Left lung (tissue), 10 donors: ENCODE measurements around the gene NMNAT2. TPM values are rescaled to one million over a fixed set of nuclear protein-coding genes. Genes with fewer than 3 reads are reported as not detected.

Experiments used
- ATAC-seq: fragments of 200-7000 bp; cut with Tn5 transposase; one replicate; pipeline ENCODE4 v1.9.1; 2020; ENCODE audit warnings: moderate library complexity
- DNase-seq, 4 donors: peaks; one replicate each; pipeline ENCODE4 v3.0.0-alpha.2; 2013 to 2020
- H3K27ac ChIP-seq, 2 donors: fragments of 200-600 bp; sonication (generic) in 1 of 2; one replicate each; pipeline versions ENCODE4 v1.5.0 to v1.8.0; 2020 to 2021
- H3K27me3 ChIP-seq, 2 donors: fragments of 200-600 bp; sonication (generic) in 1 of 2; one replicate each; pipeline versions ENCODE4 v1.5.0 to v1.8.0; 2020 to 2021
- H3K36me3 ChIP-seq, 2 donors: fragments of 200-600 bp; sonication (generic) in 1 of 2; one replicate each; pipeline versions ENCODE4 v1.5.0 to v1.8.0; 2020 to 2021
- H3K4me1 ChIP-seq, 2 donors: fragments of 200-600 bp; one replicate each; pipeline ENCODE4 v1.8.0; 2021
- H3K4me3 ChIP-seq, 2 donors: fragments of 200-600 bp; sonication (generic) in 1 of 2; one replicate each; pipeline versions ENCODE4 v1.5.0 to v1.8.0; 2020 to 2021; ENCODE audit warnings: mild to moderate bottlenecking in 1 of 2
- H3K9me3 ChIP-seq, 2 donors: fragments of 200-600 bp; sonication (generic) in 1 of 2; one replicate each; pipeline versions ENCODE4 v1.5.0 to v1.8.0; 2020 to 2021
- intact Hi-C, 2 donors: fragments of 100-400 bp; cut with DNase I; formaldehyde crosslinking; loops; one replicate each; pipeline versions ENCODE4 v1.11.2 to v1.14.2; 2022
- polyA plus RNA-seq, 6 donors: library from polyadenylated mRNA; unstranded; fragments of 120-200 nt; gene quantifications; one replicate each; pipeline ENCODE4 v1.2.1, GENCODE V29; 2013; ENCODE audit not compliant: insufficient read length in 6 of 6
- total RNA-seq, 2 donors: library from RNA; stranded (reverse); fragmentation: NEBNext Ultra II Directional; extraction: Animal tissue kit (Norgen Biotek cat#: 25700); gene quantifications; one replicate each; pipeline ENCODE4 v1.2.1, GENCODE V29; 2021
- TF ChIP-seq, protein P1 (sequence below), 2 donors: fragments of 200-600 bp; sonication (generic) in 1 of 2; IDR thresholded peaks; one replicate each; pipeline versions ENCODE4 v1.5.0 to v1.8.0; 2021; ENCODE audit warnings: antibody characterized with exemption in 2 of 2
- donor health status: DM: no; HTN: yes; CAD: no.
- donor health status: DM: no; HTN: no; CAD: no.

NMNAT2 gene
- total and polyA plus RNA-seq, 8 donors: 1.1 to 2.9 (median 1.5) TPM

DNA sequence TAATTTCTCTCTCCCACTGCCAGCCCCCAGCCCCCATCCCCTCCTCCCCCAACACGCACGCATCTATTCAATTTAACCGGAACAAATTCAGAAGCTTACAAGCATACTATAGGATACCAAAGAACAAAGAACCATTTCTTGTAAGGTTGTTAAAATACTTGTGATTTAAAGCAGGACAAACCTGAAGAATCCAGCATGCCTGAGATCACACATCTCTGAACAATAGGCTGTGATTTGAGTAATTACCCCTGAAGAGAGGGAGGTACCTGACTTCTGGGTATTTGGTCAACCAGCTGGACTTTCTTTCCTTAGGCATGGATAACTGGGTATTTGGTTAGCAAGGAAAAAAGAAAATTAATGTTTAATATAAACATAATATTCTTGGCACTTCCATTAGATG is 105.1 kb downstream of the NMNAT2 start:
- intact Hi-C loops: no loop called here
- no peak overlapping the region for H3K4me3 ChIP-seq
- DNase-seq (no peak), ATAC-seq (no peak)
- TF ChIP-seq, protein P1, sequence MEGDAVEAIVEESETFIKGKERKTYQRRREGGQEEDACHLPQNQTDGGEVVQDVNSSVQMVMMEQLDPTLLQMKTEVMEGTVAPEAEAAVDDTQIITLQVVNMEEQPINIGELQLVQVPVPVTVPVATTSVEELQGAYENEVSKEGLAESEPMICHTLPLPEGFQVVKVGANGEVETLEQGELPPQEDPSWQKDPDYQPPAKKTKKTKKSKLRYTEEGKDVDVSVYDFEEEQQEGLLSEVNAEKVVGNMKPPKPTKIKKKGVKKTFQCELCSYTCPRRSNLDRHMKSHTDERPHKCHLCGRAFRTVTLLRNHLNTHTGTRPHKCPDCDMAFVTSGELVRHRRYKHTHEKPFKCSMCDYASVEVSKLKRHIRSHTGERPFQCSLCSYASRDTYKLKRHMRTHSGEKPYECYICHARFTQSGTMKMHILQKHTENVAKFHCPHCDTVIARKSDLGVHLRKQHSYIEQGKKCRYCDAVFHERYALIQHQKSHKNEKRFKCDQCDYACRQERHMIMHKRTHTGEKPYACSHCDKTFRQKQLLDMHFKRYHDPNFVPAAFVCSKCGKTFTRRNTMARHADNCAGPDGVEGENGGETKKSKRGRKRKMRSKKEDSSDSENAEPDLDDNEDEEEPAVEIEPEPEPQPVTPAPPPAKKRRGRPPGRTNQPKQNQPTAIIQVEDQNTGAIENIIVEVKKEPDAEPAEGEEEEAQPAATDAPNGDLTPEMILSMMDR (IDR thresholded peaks at IDR 0.05): no peak
- no peaks in the 10 kb centered on the region for H3K36me3 ChIP-seq
- H3K9me3 ChIP-seq: no peaks in the 10 kb centered on the region
- H3K27me3 ChIP-seq: no peaks in the 10 kb centered on the region
- H3K27ac ChIP-seq: no peak overlapping the region
- peaks cover 1 to 2% of the 10 kb centered on the region in 2 donors for H3K4me1 ChIP-seq

DNA sequence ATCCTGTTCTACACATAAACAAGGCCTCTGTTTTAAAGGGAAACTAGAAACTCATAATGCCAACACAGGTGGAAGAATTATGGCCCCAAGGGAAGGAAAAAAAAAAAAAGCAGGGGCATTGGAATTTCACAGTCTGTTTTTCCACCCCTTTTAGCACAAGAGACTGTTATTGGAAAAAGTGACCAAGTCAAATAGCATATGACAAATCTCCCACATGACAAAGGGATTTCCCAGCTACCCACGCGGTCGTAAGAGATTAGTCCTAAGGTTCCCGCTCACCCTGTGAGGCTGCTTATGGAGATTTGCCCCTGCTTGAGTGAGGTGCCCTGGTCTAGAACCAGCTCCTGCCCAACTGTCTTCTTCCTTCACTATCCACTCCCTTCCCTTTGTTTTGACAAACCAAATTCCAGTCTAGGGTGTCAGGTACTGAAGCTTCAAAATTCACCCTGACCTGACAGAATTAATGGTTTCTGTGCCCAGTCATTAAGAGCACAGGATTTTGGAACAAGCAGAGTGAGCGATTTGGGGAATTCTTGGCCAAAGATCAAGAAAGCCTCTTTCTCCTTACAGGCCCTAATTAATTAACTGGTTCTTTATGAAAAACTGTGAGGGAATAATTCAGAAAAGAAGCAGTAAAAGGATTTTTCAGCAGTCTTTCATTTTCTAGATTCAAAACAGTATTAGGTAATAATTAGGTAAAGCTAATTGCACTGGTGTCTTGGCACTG is 107.3 kb downstream of the NMNAT2 start:
- TF ChIP-seq, protein P1 (IDR thresholded peaks at IDR 0.05): no peak
- ATAC-seq (no peak), DNase-seq (no peak)
- intact Hi-C loops: no loop called here
- H3K4me1 ChIP-seq: no peaks in the 10 kb centered on the region
- H3K9me3 ChIP-seq: no peaks in the 10 kb centered on the region
- no peaks in the 10 kb centered on the region for H3K36me3 ChIP-seq
- H3K27ac ChIP-seq: no peak overlapping the region
- H3K4me3 ChIP-seq: no peak overlapping the region
- H3K27me3 ChIP-seq: no peaks in the 10 kb centered on the region

DNA sequence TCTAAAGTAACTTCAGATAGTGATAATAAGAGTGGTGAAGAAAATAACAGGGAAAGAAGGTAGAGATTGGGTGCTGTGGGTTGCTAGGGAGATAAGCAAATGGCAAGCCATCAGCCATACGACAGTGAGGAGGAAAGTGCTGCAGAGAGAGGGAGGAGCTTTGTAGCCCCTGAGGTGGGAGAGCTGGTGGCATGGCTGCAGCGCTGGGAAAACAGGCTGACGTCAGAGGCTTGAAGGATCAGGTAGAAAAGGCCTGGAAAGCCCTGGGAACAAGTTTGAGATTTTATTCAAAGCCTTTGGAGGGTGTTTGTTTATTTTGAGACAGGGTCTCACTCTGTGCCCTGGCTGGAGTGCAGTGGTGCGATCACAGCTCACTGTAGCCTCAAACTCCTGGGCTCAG is 109.5 kb downstream of the NMNAT2 start:
- TF ChIP-seq, protein P1 (IDR thresholded peaks at IDR 0.05): no peak
- Histone ChIP-seq H3K4me1 (no peaks in the 10 kb centered on the region), H3K27me3 (no peaks in the 10 kb centered on the region), H3K36me3 (no peaks in the 10 kb centered on the region), H3K9me3 (no peaks in the 10 kb centered on the region), H3K27ac (no peak overlapping the region), H3K4me3 (no peak overlapping the region)
- intact Hi-C loops: no loop called here
- ATAC-seq (no peak), DNase-seq (no peak)

DNA sequence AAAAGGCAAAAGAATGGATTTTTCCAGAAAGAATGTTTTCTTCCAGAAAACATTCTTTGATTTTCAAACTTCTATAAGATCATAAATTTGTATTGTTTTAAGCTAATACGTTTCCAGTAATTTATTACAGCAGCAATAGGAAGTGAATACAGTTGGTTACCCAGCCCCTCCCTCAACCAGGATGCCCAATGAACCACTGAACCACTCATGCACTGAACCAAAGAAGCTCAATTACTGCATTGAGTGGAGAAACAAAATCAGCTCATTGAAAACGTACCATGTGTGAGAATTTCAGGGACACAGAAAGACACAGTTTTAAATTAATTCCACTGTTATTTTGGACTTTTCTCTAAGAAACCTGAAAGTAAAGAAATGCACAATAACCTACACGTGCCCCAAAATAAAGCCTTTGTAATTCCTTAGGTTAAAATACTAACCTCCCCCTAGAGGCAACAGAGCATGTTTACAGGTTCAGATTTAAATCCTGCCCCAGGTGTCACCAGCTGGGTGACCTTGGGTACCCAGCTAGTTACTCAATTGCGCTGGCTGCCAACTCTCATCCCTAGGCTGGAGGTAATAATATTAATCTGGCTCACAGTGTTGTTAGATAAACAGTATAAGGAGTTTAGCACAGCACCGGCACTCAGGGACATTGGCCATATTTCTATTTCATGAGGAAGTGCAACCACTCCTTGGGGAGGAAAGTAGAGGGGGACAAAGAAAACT is 111.7 kb downstream of the NMNAT2 start:
- ATAC-seq (no peak), DNase-seq (no peak)
- intact Hi-C loops: no loop called here
- Histone ChIP-seq H3K4me3 (no peak overlapping the region), H3K27me3 (no peaks in the 10 kb centered on the region), H3K27ac (no peak overlapping the region), H3K4me1 (no peaks in the 10 kb centered on the region), H3K36me3 (no peaks in the 10 kb centered on the region), H3K9me3 (no peaks in the 10 kb centered on the region)
- TF ChIP-seq, protein P1 (IDR thresholded peaks at IDR 0.05): no peak

DNA sequence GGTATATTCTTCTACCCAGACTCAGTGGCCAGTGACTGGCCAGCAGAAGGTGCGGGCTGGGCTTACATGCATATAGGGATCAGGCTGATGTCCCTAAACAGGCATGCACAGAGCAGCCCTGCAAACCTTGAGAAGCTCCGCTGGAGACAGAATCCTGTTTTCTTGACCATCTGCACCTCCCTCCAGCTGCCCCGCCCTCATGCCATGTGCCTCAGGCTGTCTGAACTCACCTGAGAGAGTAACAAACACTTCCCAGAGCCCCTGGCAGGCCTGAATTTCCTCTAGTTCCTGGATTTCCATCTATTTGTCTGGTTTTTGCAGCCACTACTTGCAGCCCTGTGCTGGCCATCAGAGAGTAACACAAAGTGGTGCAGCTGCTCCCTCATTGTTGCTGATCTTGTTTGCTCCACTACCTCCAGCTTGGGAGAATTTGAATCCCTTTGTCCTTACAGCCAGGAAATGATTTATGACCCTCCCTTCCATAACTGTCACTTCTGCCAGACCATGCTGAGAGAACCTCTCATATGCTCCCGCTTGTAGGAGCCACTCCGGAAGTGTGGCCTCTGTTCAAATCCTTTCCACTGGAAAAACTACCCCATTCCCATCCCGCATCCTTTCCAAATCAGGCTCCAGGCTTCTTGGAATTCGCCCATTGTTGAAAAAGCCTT is 113.6 kb downstream of the NMNAT2 start:
- no peak overlapping the region for H3K4me3 ChIP-seq
- no peak overlapping the region for H3K27ac ChIP-seq
- TF ChIP-seq, protein P1 (IDR thresholded peaks at IDR 0.05): no peak
- no peaks in the 10 kb centered on the region for H3K4me1 ChIP-seq
- no peak for ATAC-seq
- H3K27me3 ChIP-seq: no peaks in the 10 kb centered on the region
- H3K36me3 ChIP-seq: no peaks in the 10 kb centered on the region
- intact Hi-C loops: no loop called here
- no peak for DNase-seq
- no peaks in the 10 kb centered on the region for H3K9me3 ChIP-seq
